Measurements from ENCODE around the gene SHISA8.

DNA sequence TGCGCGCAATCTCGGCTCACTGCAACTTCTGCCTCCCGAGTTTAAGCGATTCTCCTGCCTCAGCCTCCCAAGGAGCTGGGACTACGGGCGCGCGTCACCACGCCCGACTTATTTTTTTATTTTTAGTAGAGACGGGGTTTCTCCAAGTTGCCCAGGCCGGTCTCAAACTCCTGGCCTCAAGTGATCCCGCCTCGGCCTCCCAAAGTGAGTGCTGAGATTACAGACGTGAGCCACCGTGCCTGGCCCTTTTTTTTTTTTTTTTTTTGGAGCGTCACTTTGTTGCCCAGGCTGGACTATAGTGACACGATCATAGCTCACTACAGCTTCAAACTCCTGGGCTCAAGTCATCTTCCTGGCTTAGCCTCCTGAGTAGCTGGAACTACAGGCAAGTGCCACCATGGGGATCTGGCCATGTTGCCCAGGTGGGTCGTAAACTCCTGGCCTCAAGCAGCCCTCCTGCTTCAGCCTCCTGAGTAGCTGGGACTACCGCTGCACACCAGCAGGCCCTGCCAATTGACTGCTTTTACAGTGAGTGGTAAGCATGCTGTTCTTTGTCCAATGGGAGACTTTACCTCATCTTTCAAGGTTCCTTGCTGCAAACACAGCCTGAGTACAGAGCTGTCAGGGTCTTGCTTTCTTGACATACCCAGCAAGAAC, 32.7 kb upstream of the SHISA8 start:
- TF ChIP-seq GATA2 (IDR thresholded peaks at IDR 0.05; ENCODE audit: low read depth, low read length) = no peak
- no peak for TF ChIP-seq GATA3 (IDR thresholded peaks at IDR 0.05; ENCODE audit: low read depth, low read length)
